HG03060 (cell line): ENCODE measurements around the gene GALNTL6.
"Not testable (repeated sequence)": the region's sequence is repeated elsewhere in the genome, so short reads cannot be mapped to it uniquely, and the experiment has no call there.

ENCODE experiments used
- ATAC-seq: cut with Tn5 transposase; IDR thresholded peaks from one replicate; pipeline ENCODE4 v1.9.1; 2021; ENCODE audit warnings: low read depth, moderate number of reproducible peaks; ENCODE audit not compliant: unreplicated experiment

Gene GALNTL6

GRCh38 chr4:172706000-172706399 is 892.8 kb downstream of the GALNTL6 start:
- no peak for ATAC-seq

GRCh38 chr4:172707622-172708021 is 894.4 kb downstream of the GALNTL6 start:
- no peak for ATAC-seq

DNA sequence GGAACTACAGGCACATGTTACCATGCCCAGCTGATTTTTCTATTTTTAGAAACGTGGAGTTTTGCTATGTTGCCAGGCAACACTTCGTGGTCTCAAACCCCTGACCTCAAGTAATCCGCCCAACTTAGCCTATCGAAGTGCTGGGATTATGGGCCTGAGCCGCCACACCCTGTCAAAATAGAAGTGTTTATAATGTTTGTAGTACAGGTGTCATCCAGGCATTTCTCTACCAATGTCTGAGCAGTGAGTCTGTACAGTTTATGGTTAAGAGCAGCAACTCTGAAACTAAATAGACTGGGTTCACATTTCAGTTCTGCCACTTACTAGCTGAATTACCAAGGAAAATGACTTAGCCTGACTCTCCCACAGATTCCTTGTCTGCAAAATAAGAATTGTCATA is 895.0 kb downstream of the GALNTL6 start:
- ATAC-seq, result no peak

GRCh38 chr4:172709376-172709775 is 896.2 kb downstream of the GALNTL6 start:
- ATAC-seq, result no peak

DNA sequence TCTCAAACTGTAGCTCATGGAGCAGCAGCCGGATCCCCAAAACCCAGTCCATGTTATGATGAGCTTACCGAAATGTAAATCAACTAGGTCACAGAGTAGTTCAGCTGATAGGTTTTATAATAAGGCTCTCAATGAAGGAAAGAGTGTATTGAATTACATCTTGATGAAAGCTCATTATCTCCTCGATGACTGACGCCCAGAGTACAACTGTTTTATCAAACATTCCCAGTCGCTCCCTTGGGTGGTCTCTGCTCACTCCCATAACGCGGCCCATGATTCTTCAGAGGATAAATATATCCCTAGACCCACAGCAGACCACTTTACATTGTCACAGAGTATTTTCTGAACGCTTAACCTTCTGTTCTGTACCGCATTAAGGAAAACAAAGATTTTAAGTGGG is 903.1 kb downstream of the GALNTL6 start:
- no peak for ATAC-seq

DNA sequence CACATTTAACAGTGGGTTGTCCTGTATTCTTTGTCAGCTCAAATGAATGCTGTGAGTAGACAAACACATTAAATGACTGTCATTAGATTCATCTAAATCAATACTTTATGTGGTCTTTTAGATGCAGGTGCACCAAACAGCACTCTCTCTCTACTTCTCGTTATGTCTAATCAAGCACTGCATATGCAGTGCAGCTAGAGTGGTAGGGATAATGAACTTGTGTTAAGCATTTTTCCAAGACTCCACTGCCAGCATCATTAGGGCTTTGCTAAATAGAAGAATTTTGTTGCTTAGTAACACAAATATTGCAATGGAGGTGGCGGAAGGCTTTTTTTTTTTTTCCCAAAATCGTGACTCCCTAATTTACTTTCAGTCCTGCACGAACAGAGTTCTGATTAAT is 908.5 kb downstream of the GALNTL6 start:
- ATAC-seq, result no peak

DNA sequence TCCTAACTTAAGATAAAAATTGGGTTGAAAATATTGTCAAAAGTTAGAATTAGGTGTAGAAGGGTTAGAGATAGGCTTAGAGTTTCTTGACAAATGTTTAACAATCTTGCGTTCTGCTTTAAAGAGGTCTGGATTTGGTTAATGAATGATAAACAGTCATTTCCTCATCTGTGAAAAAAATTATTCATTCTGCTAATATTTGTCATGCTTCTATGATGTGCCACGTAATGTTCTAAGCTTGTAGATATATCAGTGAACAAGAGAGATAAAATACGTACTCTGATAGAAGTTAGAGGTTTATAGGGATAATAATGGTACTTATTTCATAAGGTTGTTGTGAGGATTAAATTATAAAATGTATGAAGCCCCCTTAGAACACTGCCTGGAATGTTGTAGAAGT is 912.4 kb downstream of the GALNTL6 start:
- no peak for ATAC-seq

DNA sequence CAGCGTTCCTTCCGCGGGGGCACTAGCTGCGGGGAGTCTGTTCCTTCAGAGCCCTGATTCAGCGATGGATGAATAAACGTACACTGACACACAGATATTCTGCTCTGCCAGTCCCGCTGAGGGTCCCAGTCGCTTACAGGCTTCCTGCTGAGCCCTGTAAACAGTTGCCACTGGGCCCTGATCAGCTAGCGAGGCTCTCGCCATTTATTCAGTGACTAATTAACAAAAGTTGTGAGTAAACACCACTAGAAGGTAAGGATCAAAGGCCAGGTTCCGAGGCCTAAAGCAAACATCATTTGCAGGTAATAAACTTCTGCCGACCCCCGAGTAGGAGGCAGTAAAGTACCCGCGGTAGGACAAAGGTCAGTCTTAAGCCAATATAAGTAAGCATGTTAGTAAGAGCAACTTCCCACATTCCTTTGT is 912.8 kb downstream of the GALNTL6 start:
- ATAC-seq, result no peak

- ATAC-seq, result no peak
Measured at GRCh38 chr4:172727631-172728030, 914.4 kb downstream of the GALNTL6 start.

DNA sequence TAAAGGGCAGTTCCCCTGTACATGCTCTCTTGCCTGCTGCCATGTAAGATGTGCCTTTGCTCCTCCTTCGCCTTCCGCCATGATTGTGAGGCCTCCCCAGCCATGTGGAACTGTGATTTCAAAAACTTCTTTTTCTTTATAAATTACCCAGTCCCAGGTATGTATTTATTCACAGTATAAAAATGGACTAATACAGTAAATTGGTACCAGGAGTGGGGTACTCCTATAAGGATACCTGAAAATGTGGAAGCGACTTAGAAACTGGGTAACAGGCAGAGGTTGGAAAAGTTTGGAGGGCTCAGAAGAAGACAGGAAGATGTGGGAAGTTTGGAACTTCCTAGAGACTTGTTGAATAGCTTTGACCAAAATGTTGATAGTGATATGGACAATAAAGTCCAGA is 920.4 kb downstream of the GALNTL6 start:
- not testable (repeated sequence) for ATAC-seq

GRCh38 chr4:172734555-172734954 is 921.4 kb downstream of the GALNTL6 start:
- no peak for ATAC-seq

DNA sequence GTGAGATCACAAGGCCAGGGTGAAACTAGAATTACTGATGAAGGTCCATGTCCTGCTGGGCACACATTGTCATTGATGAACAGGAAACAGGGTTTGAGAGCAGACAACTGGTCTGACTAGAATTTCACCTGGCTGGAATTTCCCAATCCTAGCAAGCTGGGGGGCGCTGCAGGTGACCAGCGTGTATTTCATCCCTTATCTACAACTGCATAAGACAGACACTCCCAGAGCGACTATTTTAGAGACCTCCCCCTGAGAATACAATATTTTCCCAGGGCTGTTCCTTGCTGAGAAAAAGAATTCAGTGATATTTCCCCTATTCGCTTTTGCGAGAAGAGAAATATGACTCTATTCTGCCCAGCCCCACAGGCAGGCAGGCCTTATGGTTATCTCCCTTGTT is 922.8 kb downstream of the GALNTL6 start:
- no peak for ATAC-seq

DNA sequence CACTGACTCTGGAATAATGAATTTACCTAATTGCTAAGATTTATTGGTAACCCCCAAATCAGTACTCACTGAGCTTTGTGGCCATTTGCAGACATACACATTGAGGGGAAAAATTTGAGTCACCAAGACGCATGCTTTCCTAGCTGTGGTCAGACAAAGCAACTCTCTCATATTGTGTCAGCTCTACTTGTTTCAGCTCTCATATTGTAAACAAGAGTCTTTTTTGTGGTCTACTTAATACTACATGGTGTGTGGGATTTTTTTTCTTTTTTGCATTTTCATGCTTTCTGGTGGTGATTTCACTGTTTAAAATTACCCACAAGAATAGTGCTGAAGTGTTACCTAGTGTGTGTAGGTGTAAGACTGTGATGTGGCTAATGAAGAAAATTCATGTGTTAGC is 927.2 kb downstream of the GALNTL6 start:
- peak; percentile 99 for ATAC-seq

DNA sequence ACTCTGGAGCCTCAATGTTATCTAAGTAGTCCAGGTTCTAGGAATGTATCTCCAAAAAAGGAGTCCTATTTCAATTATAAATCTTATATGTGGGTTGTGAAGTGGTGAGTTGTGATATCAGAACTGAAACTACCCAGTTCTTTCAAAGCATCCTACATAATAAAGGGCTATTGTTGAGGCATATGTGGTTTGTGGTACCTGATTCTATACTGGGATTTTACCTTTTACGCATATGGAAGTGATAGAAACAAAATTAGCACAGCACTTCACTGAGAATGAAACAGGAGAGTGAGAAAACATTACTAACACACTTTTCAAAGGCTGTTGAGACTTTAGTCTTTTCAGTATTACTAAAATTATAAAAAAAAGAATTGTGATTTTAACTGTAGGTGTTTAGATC is 937.7 kb downstream of the GALNTL6 start:
- ATAC-seq, result peak; percentile 100

- no peak for ATAC-seq
Measured at GRCh38 chr4:172751550-172751949, 938.3 kb downstream of the GALNTL6 start.

GRCh38 chr4:172758586-172759340 is 945.6 kb downstream of the GALNTL6 start:
- ATAC-seq, result no peak

- ATAC-seq, result no peak
Measured at GRCh38 chr4:172760512-172760911, 947.3 kb downstream of the GALNTL6 start.

DNA sequence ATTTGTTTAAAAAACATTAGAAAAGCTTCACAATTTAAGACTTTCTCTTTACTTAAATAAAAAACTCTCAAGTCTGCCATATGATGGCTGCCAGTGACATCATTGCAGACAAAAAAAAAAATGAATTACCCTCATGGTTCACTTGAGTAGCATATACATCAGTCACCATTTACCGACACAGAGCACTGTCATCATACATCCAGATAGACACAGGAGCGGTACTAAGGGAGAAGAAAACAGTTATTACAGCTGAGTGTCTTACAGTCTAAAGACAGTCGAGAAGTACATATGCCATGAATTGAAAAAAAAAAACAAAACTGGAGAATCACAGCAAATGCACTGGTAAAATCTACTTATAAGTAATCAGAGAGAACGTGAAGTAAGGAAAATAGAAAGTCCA is 949.7 kb downstream of the GALNTL6 start:
- ATAC-seq, result no peak

DNA sequence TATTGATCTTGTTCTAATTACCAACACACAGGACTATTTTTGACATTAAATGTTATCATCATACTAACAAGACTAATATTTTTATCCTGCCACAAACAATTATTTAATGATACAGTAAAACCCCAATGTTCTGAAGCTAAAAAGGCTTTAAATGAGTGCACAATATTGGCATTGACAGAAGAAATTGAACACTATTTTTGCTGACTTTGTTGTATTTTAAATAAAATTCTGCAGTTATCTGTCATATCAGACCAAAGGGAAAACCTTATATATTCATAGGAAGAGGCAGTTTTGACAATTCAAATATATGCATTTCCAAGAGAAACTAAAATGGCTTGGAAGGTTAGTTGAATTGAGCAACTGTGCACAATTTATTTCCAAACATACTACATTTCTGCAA is 957.6 kb downstream of the GALNTL6 start:
- ATAC-seq, result no peak

- ATAC-seq, result no peak
Measured at GRCh38 chr4:172772781-172773180, 959.6 kb downstream of the GALNTL6 start.

DNA sequence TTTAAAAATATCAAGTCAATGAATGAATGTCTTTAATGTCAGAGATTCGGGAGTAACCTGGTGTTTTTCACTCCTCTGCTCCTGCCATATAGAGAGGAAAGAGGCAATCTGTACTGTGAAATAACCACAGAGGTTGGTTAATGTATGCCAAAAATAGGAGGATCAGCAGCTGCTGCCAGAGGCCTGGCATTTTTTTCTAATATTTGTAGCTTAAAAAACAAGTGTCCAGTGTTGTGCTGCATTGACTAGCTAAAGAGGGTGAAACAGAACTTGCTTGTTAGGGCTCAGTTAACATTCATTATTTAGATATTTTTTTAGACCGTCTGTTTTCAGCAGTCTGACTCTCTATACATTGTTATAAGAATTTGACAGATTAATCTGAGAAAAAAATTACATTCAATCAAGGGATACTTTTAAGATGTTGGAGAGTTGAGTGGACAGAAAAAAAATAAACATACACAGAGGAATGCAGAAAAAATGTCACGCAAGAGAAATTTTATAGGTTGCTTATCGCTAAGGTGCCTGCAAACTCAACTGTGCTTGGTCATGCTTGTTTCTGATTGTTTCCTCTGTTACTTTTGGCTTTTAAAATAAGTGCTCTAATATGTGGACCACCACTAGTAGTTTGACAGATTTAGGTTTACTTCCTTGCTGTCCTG is 963.1 kb downstream of the GALNTL6 start:
- ATAC-seq, result no peak

- no peak for ATAC-seq
Measured at GRCh38 chr4:172777729-172778431, 964.7 kb downstream of the GALNTL6 start.
